Measurements from ENCODE around the gene MALRD1. TPM values are rescaled to one million over a fixed set of nuclear protein-coding genes. Genes with fewer than 3 reads are reported as not detected.

Gene MALRD1
- total RNA-seq = not detected

DNA sequence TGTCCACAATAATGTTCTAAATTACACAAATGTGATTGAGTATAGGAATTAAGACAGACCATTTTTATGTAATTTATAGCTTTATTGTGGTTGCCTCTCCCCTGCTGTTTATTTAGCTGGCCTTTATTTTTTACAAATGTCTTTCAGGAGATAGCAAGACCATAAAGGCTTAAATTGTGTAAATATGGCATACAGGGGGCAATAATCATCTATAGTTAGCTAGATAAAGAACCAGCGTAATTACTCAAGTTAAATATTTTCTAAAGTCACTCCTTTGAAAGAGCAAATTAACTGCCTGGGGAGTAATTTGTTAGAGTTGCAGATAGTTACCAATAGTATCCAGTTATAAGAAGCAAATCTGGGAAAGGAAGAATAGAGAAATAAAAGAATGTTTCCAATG, at the start of gene MALRD1:
TSS of gene MALRD1 (plus strand) at position 313 of the 400 bp plus-strand sequence. CDS start 138 bp downstream, outside the sequence.
- ATAC-seq = no peak
- no peaks in the 10 kb centered on the region for H3K4me1 Mint-ChIP-seq
- H3K4me3 Mint-ChIP-seq = no peak within 1 kb of the TSS
- no peak within 1 kb of the TSS for H3K27ac Mint-ChIP-seq
- no peaks in the 10 kb centered on the region for H3K36me3 Mint-ChIP-seq (ENCODE audit: low read depth)
- H3K27me3 Mint-ChIP-seq = no peaks in the 10 kb centered on the region
- no peak for DNase-seq
- intact Hi-C loops (cut with DNase I, micrococcal nuclease) = no loop called here
- CTCF ChIA-PET = no interaction called here
- POLR2A ChIA-PET = no interaction called here
- H3K9me3 Mint-ChIP-seq (ENCODE audit: low read depth) = peaks cover 7% of the 10 kb centered on the region

DNA sequence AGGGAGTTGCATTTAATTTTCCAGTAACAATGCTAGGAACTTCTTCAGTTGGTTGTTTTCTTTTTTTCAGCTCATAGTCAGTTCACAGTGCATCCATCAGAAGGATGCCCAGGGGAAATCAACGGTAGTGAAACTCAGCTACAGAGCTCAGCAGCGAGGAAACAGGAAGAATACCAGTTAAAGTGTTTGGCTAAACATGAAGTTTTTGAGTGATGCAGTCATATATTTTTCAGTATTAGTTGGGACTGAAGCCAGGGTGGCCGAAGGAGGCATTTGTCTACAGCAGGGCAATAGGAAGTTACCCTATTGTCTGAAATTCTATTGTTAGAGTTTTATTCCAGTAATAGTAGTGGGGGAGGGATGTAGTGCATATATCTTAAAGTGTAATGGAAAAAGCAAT, 45.3 kb upstream of the MALRD1 start:
- H3K27me3 Mint-ChIP-seq = no peaks in the 10 kb centered on the region
- H3K4me3 Mint-ChIP-seq = no peak overlapping the region
- peaks cover 13% of the 10 kb centered on the region for H3K9me3 Mint-ChIP-seq (ENCODE audit: low read depth)
- POLR2A ChIA-PET = no interaction called here
- H3K4me1 Mint-ChIP-seq = no peaks in the 10 kb centered on the region
- ATAC-seq = no peak
- CTCF ChIA-PET = no interaction called here
- intact Hi-C loops (cut with DNase I, micrococcal nuclease) = no loop called here
- H3K27ac Mint-ChIP-seq = no peak overlapping the region
- no peaks in the 10 kb centered on the region for H3K36me3 Mint-ChIP-seq (ENCODE audit: low read depth)
- DNase-seq = no peak

DNA sequence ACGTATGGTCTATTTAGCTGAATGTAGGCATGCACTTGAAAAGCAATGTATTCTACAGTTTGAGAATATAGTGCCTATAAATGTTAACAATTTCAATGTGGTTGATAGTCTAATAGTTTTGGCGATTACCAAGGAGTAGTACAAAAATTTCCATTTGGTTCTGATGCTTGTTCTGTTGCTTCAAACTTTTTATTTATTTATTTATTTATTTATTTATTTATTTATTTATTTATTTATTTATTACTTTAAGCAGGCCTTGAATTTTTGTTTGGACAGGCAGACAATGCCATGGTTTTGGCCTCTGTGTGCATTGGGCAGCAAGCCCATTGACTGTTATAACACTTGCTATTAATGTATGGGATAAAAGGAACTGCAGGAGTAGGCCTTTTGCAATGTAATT, 36.5 kb upstream of the MALRD1 start:
- no peak for ATAC-seq
- Mint-ChIP-seq H3K9me3 (ENCODE audit: low read depth) (peaks cover 10% of the 10 kb centered on the region), H3K27me3 (no peaks in the 10 kb centered on the region), H3K4me1 (no peaks in the 10 kb centered on the region), H3K4me3 (no peak overlapping the region), H3K36me3 (ENCODE audit: low read depth) (no peaks in the 10 kb centered on the region), H3K27ac (no peak overlapping the region)
- intact Hi-C loops (cut with DNase I, micrococcal nuclease) = no loop called here
- no peak for DNase-seq
- POLR2A ChIA-PET = no interaction called here
- CTCF ChIA-PET = no interaction called here

DNA sequence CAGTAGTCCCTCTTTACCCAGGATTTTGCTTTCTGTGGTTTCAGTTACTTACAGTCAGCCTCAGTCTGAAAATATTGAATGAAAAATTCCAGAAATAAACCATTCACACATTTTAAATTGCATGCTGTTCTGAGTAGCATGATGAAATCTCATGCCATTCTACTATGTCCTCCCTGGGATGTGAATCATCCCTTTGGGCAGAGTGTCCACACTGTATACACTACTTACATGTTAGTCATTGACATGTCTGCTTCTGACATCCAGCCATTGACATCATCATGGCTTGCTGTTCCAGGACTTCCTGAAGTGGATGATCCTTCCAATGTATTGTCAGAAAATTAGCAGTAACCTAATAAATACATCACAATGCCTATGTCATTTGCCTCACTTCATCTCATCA, 34.6 kb upstream of the MALRD1 start:
- ChIA-PET CTCF (no interaction called here), POLR2A (no interaction called here)
- Mint-ChIP-seq H3K27me3 (no peaks in the 10 kb centered on the region), H3K27ac (no peak overlapping the region), H3K9me3 (ENCODE audit: low read depth) (peaks cover 8% of the 10 kb centered on the region), H3K4me1 (no peaks in the 10 kb centered on the region), H3K4me3 (no peak overlapping the region), H3K36me3 (ENCODE audit: low read depth) (no peaks in the 10 kb centered on the region)
- intact Hi-C loops (cut with DNase I, micrococcal nuclease) = no loop called here
- no peak for ATAC-seq
- no peak for DNase-seq

DNA sequence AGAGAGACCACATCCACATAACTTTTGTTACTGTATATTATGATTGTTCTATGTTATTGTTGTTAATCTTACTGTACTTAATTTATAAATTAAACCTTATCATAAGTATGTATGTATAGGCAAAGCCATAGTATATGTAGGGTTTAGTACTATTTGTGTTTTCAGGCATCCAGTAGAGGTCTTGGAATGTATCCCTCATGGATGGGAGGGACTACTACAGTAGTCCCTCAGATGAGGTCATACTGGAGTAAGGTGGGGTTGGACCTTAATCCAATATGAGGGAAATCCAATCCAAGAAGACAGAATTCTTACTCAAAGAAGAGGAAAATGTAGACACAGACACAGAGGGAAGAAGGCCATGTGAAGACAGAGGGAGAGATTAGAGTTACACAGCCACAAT, 34.1 kb upstream of the MALRD1 start:
- Mint-ChIP-seq H3K4me1 (no peaks in the 10 kb centered on the region), H3K4me3 (no peak overlapping the region), H3K27ac (no peak overlapping the region), H3K9me3 (ENCODE audit: low read depth) (peaks cover 8% of the 10 kb centered on the region), H3K36me3 (ENCODE audit: low read depth) (no peaks in the 10 kb centered on the region), H3K27me3 (no peaks in the 10 kb centered on the region)
- intact Hi-C loops (cut with DNase I, micrococcal nuclease) = no loop called here
- POLR2A ChIA-PET = no interaction called here
- no peak for ATAC-seq
- DNase-seq = no peak
- CTCF ChIA-PET = no interaction called here

DNA sequence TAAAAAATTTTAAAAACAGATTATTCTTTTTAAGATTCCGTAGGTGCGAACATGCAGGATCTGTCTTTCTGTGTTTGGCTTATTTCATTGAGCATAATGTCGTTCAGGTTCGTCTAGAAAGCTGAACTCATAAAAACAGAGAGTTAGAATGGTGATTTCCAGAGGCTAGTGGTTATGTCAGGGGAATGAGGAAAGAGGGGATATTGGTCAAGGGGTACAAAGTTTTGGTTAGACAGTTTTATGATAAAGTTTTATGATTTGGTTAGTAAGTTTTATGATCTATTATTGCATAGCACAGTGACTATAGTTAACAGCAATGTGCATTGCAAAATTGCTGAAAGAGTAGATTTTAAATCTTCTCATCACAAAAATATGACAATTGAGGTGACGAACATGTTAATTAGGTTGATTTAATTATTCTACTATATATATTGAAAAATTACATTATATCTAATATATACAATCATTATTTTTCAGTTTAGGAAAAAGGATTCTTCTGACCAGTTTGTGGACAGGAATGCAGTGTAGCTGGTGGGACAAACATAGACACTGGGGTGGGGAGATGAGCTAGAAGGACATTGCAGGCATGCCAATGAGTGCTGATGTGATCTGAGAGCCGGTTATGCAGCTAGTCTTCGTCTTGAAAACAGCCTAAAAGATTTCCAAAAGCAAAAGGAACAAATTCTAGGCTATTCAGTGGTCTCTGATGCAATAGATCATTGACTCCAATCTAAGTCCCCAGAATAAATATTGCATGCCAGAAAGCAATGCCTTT, 31.3 kb upstream of the MALRD1 start:
- no peak for ATAC-seq
- Mint-ChIP-seq H3K27me3 (no peaks in the 10 kb centered on the region), H3K4me1 (no peaks in the 10 kb centered on the region), H3K9me3 (ENCODE audit: low read depth) (peaks cover 6% of the 10 kb centered on the region), H3K36me3 (ENCODE audit: low read depth) (no peaks in the 10 kb centered on the region), H3K4me3 (no peak overlapping the region), H3K27ac (no peak overlapping the region)
- CTCF ChIA-PET = no interaction called here
- no peak for DNase-seq
- POLR2A ChIA-PET = no interaction called here
- intact Hi-C loops (cut with DNase I, micrococcal nuclease) = no loop called here

DNA sequence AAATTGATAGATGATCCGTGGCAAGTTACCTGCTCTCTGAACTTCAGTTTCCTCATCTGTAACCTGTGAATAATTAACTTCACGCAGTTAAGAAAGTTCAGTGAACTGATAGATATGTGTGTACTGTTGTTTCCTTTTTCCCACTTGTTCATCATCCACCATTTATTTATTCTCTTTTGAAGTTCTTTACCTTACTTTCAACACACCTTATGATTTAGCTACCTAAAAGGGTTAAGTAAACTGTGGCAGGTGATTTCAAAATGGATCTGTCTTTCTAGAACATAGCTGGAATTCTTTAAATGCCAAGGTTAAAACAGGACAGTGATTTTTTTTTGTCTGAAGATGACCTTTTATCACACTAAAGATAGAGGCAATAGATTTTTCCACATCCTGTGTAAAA, 27.4 kb upstream of the MALRD1 start:
- no peak overlapping the region for H3K4me3 Mint-ChIP-seq
- H3K36me3 Mint-ChIP-seq (ENCODE audit: low read depth) = no peaks in the 10 kb centered on the region
- H3K27me3 Mint-ChIP-seq = no peaks in the 10 kb centered on the region
- DNase-seq (no peak), ATAC-seq (no peak)
- ChIA-PET POLR2A (no interaction called here), CTCF (interaction anchor here (0.6 kb wide), 1 partner anchor 1666 kb away, joined by 3 read pairs; no protein-coding TSS in a partner anchor)
- H3K27ac Mint-ChIP-seq = no peak overlapping the region
- no peaks in the 10 kb centered on the region for H3K4me1 Mint-ChIP-seq
- no peaks in the 10 kb centered on the region for H3K9me3 Mint-ChIP-seq (ENCODE audit: low read depth)
- intact Hi-C loops (cut with DNase I, micrococcal nuclease) = no loop called here

DNA sequence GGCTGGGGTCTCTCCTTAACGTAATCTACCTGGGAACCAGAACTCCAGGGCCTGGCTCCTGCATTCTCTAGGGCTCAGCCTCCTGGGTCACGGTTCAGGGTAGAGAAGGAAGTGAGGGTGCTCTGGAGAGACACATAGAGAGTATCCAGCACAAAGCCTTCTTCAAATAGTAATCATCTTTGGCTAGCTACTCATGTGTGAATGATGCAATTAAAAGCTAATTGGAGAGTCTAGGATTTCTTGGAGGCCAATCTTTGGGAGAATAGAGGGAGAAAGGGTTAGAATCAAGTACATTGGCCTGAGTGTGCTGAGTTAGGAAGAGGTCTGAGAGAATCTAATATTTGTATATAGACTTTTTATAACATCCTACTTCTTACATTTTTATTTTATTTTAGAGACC, 24.0 kb upstream of the MALRD1 start:
- no peak for ATAC-seq

DNA sequence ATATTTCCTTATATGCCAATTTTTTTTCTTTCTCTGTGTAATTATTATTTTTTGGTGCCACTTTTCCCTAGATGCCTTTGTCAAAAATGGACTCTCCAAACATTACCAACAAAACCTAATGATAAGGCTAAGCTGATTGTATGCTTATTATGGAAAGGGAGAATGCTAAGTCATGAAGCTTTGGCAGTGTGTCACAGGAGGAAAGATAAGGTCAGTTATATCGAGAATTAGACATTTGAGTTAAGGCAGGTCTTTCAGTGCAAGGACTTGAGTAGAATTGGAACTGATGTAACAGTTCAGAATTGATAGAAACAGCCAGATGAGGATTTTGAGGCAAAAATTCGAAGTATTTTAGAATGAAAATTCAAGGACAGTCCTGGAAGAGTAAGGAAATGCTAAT, 16.8 kb upstream of the MALRD1 start:
- DNase-seq (no peak), ATAC-seq (no peak)
- intact Hi-C loops (cut with DNase I, micrococcal nuclease) = no loop called here
- H3K27me3 Mint-ChIP-seq = no peaks in the 10 kb centered on the region
- H3K36me3 Mint-ChIP-seq (ENCODE audit: low read depth) = no peaks in the 10 kb centered on the region
- H3K4me3 Mint-ChIP-seq = no peak overlapping the region
- H3K9me3 Mint-ChIP-seq (ENCODE audit: low read depth) = peaks cover 4% of the 10 kb centered on the region
- no peak overlapping the region for H3K27ac Mint-ChIP-seq
- ChIA-PET POLR2A (no interaction called here), CTCF (no interaction called here)
- H3K4me1 Mint-ChIP-seq = no peaks in the 10 kb centered on the region

More for the DNA sequence above, 24.0 kb upstream of the MALRD1 start:
- DNase-seq = no peak
- intact Hi-C loops (cut with DNase I, micrococcal nuclease) = no loop called here
- no peak overlapping the region for H3K27ac Mint-ChIP-seq
- CTCF ChIA-PET = no interaction called here
- no peaks in the 10 kb centered on the region for H3K4me1 Mint-ChIP-seq
- no peak overlapping the region for H3K4me3 Mint-ChIP-seq
- H3K27me3 Mint-ChIP-seq = no peaks in the 10 kb centered on the region
- POLR2A ChIA-PET = no interaction called here
- no peaks in the 10 kb centered on the region for H3K36me3 Mint-ChIP-seq (ENCODE audit: low read depth)
- H3K9me3 Mint-ChIP-seq (ENCODE audit: low read depth) = no peaks in the 10 kb centered on the region

DNA sequence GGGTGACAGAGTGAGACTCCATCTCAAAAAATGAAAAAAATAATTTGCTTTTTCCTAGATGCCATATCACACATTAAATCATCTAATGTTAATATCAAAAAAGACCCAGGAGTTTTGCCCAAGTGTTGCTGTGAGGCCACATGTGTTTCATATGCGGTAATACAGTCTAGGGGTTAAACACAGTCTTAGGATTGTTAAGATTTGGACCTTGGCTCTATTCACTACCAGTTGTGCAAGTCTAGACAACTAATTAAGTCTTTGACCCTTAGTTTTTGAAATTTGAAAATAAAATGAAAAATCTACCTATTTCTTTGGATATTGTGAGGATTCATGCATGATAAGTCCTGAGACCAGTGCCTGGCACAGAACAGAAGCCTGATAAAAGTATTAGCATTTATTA, 14.9 kb upstream of the MALRD1 start:
- CTCF ChIA-PET = no interaction called here
- POLR2A ChIA-PET = no interaction called here
- H3K4me3 Mint-ChIP-seq = no peak overlapping the region
- ATAC-seq (no peak), DNase-seq (no peak)
- no peaks in the 10 kb centered on the region for H3K4me1 Mint-ChIP-seq
- H3K9me3 Mint-ChIP-seq (ENCODE audit: low read depth) = peaks cover 4% of the 10 kb centered on the region
- intact Hi-C loops (cut with DNase I, micrococcal nuclease) = no loop called here
- H3K27me3 Mint-ChIP-seq = no peaks in the 10 kb centered on the region
- H3K36me3 Mint-ChIP-seq (ENCODE audit: low read depth) = no peaks in the 10 kb centered on the region
- no peak overlapping the region for H3K27ac Mint-ChIP-seq

DNA sequence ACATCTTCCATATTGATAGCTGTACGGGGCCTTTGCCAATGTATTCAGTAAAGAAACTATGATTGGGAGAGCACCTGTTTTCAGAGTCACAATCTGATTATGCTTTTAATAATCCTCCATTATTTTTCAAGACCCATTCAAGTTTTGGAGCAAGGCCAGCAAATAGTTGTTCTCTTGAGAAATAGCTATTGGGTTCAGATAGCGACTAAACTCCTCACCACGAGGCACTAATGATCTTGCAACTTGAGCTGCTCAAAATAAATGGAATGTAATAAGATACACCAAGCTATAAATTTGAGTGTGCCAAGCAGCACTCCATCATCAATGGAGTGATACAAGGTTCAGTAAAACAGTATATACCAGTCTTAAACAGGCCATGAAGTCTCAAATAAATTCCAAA, 7.4 kb upstream of the MALRD1 start:
- POLR2A ChIA-PET = no interaction called here
- intact Hi-C loops (cut with DNase I, micrococcal nuclease) = no loop called here
- no peaks in the 10 kb centered on the region for H3K36me3 Mint-ChIP-seq (ENCODE audit: low read depth)
- no peaks in the 10 kb centered on the region for H3K27me3 Mint-ChIP-seq
- no peak overlapping the region for H3K27ac Mint-ChIP-seq
- no peaks in the 10 kb centered on the region for H3K4me1 Mint-ChIP-seq
- CTCF ChIA-PET = no interaction called here
- DNase-seq (no peak), ATAC-seq (no peak)
- no peaks in the 10 kb centered on the region for H3K9me3 Mint-ChIP-seq (ENCODE audit: low read depth)
- H3K4me3 Mint-ChIP-seq = no peak overlapping the region

DNA sequence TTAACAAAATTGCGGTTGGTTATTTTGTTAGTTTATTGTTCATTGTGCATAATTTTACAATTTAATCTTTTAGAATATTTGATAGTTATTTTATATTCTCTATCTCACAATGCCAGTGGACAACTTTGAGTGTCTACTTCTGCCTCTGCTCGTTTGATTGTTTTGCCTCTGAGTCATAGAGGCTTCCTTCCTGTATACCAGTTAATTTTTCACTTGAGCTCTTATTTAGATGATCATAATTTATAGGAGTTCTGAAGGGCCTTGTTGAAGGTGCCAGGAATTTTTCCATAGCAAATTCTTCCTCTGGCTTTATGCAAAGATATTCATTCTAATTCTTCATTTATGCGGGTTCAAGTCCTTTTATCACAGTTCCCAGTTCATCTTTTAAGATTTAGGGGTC, 5.2 kb upstream of the MALRD1 start:
- ATAC-seq (no peak), DNase-seq (no peak)
- Mint-ChIP-seq H3K27ac (no peak overlapping the region), H3K4me3 (no peak overlapping the region), H3K9me3 (ENCODE audit: low read depth) (no peaks in the 10 kb centered on the region), H3K4me1 (no peaks in the 10 kb centered on the region), H3K27me3 (no peaks in the 10 kb centered on the region), H3K36me3 (ENCODE audit: low read depth) (no peaks in the 10 kb centered on the region)
- POLR2A ChIA-PET = no interaction called here
- CTCF ChIA-PET = no interaction called here
- intact Hi-C loops (cut with DNase I, micrococcal nuclease) = no loop called here

DNA sequence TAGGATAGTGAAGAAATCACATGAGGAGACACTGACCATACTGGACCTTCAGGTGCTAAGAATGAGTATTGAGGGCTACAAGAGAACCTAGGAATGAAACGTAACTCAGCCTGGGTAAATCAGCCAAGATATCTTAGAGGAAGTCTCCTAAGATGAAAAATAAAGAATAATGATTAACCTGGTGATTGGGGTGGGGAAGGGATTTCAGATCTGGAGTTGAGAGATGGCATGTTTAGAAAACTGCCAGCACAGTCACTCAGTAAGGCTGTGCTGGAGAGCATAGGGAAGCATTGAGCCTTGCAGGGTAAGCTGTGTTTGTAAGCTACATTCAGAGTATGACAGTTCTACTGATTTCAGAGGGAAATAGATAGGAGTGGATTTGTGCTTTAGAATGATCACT, 1.9 kb upstream of the MALRD1 start:
- Mint-ChIP-seq H3K9me3 (ENCODE audit: low read depth) (peaks cover 2% of the 10 kb centered on the region), H3K36me3 (ENCODE audit: low read depth) (no peaks in the 10 kb centered on the region), H3K4me3 (no peak overlapping the region), H3K27me3 (no peaks in the 10 kb centered on the region), H3K4me1 (no peaks in the 10 kb centered on the region), H3K27ac (no peak overlapping the region)
- no peak for ATAC-seq
- POLR2A ChIA-PET = no interaction called here
- intact Hi-C loops (cut with DNase I, micrococcal nuclease) = no loop called here
- CTCF ChIA-PET = no interaction called here
- no peak for DNase-seq

Measured in activated CD4-positive, alpha-beta T cell treated with anti-CD3 and anti-CD28 coated beads for 36 hours (primary cell).